OCI-LY3 (cell line): ENCODE measurements around the gene ZNF763.

Source experiments
- EZH2phosphoT487 ChIP-seq: fragments of 200-600 bp; shearing (Covaris generic); IDR thresholded peaks from 2 replicates; pipeline ENCODE4 v1.6.1; 2018; ENCODE audit warnings: antibody characterized with exemption, mixed run types, low read depth
- TF ChIP-seq, protein P1 (sequence below): fragments of 200-600, 300-600 bp; sonication (generic); IDR thresholded peaks from 2 replicates; pipeline ENCODE4 v1.5.1; 2014; ENCODE audit warnings: antibody characterized with exemption, low read length, low read depth

DNA sequence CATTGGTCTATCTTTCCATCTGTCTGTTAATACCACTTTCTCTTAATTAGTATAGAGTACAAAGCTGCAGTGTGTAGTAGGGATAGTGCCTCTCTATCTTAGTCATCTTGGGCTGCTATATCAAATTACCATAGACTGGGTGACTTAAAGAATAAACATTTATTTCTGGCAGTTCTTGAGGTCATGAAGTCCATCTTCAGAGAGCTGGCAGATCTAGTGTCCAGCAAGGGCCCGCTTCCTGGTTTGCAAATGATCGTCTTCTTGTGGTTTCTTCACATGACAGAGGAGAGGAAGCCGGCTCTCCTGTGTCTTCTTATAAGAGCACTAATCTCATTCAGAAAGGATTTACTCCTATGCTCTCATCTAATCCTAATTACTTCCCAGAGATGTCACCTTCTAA is 33.8 kb upstream of the ZNF763 start:
- TF ChIP-seq, protein P1, sequence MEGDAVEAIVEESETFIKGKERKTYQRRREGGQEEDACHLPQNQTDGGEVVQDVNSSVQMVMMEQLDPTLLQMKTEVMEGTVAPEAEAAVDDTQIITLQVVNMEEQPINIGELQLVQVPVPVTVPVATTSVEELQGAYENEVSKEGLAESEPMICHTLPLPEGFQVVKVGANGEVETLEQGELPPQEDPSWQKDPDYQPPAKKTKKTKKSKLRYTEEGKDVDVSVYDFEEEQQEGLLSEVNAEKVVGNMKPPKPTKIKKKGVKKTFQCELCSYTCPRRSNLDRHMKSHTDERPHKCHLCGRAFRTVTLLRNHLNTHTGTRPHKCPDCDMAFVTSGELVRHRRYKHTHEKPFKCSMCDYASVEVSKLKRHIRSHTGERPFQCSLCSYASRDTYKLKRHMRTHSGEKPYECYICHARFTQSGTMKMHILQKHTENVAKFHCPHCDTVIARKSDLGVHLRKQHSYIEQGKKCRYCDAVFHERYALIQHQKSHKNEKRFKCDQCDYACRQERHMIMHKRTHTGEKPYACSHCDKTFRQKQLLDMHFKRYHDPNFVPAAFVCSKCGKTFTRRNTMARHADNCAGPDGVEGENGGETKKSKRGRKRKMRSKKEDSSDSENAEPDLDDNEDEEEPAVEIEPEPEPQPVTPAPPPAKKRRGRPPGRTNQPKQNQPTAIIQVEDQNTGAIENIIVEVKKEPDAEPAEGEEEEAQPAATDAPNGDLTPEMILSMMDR = no peak
- TF ChIP-seq EZH2phosphoT487 = no peak
